ENCODE data around the gene CLDN19. TPM values are rescaled to one million over a fixed set of nuclear protein-coding genes. Genes with fewer than 3 reads are reported as not detected.

Gene CLDN19
- not detected for total RNA-seq
- long read RNA-seq = 0 reads

DNA sequence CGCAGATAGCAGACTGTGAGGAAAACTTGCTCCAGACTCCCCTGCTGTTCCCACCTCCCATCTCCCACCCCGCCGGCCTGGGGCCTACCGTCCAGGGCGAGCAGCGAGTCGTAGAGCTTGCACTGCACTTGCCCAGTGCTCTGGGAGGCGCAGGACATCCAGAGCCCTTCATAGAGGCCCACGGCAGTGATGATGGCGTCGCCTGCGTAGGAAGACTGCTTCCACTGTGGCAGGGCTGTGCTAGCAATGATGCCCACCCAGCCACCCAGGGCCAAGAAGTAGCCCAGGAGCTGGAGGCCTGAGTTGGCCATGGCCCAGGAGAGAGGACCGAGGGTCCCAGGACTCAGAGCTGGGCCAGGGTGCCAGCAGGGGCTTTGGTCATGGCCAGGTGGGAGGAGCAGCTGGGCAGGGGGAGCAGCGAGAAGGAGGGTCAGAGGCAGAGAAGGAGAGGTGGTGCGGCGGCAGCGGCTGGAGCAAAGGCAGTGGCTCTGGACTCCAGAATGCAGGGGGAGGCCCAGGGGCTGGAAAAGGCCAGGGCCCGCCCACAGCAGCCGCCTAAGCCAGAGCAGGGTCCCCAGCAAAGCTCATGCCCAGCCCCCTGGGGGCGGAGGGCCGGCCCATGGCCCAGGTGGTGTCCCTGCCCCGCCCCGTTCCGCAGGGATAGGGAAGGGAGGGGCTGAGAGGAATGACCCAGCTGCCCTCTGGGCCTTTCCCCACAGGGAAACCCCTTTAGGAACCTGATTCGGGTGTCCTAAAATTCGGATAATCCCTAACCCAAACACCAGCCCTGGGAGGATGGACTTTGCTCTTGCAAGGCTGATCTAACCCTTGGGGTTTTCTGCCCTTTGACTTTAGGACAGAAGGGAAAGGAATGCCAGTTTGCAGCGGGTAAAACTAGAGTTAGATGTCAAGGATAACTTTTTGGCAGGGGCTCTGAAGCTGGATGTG lies at the start of gene CLDN19:
TSS of gene CLDN19 (minus strand) at position 484 of the 948 bp plus-strand sequence. CDS start at position 311, 173 bp downstream.
- intact Hi-C loops (cut with DNase I) = loop anchor here in 1 of 2 donors (10.0 kb wide), 2 partner anchors 395 to 595 kb away; no protein-coding TSS in a partner anchor
- DNase-seq = no peak
- no peak for ATAC-seq

GRCh38 chr1:42788021-42788420 lies 48.0 kb upstream of the CLDN19 start:
- no peak for DNase-seq
- intact Hi-C loops (cut with DNase I) = no loop called here
- ATAC-seq = no peak

- ATAC-seq (no peak), DNase-seq (no peak)
- intact Hi-C loops (cut with DNase I) = no loop called here
Observed at GRCh38 chr1:42786097-42786496, 46.1 kb upstream of the CLDN19 start.

GRCh38 chr1:42784946-42785693 lies 45.1 kb upstream of the CLDN19 start, which contains the start of gene TMEM269:
TMEM269 (plus strand) TSS chr1:42784991; CDS start chr1:42789894, 4,903 bp downstream.
- DNase-seq = peak; percentile 40
- peak; percentile 59 to 69 for ATAC-seq
- intact Hi-C loops (cut with DNase I) = no loop called here

- DNase-seq = no peak
- intact Hi-C loops (cut with DNase I) = no loop called here
- ATAC-seq = no peak
Observed at GRCh38 chr1:42784547-42784945, 44.5 kb upstream of the CLDN19 start.

DNA sequence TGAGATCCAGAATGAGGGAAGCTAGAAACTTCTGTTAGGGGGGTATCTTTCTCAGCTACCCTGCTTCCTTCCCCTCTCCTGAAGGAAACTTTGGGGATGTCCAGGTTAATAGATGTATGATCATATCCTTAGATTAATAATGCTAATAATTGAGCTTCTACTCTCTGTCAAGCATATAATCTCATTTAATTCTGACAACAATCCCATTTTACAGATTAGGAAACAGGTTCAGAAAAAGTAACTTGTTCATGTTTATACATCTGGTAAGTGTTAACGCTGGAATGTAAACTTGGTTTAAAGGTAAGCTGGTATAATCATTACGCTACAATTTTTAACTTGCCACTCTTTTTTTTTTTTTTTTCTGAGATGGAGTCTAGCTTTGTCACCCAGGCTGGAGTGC lies 43.1 kb upstream of the CLDN19 start:
- DNase-seq (no peak), ATAC-seq (no peak)
- intact Hi-C loops (cut with DNase I) = no loop called here

DNA sequence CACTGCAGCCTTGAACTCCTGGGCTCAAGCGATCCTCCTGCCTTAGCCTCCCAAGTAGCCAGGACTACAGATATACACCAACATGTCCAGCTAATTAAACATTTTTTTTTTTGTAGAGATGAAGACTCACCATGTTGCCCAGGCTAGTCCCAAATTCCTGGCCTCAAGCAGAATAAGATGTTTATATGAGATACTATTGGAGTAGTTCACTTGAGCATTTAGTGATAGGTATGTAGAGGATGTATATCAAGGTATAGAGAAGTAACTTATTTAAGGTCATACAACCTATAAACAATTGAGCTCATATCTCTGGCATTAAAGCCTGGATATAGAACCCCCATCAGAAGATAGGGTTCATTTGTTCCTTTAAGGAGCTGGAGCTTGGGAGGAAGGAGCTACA lies 40.1 kb upstream of the CLDN19 start:
- DNase-seq (no peak), ATAC-seq (no peak)
- intact Hi-C loops (cut with DNase I) = no loop called here

DNA sequence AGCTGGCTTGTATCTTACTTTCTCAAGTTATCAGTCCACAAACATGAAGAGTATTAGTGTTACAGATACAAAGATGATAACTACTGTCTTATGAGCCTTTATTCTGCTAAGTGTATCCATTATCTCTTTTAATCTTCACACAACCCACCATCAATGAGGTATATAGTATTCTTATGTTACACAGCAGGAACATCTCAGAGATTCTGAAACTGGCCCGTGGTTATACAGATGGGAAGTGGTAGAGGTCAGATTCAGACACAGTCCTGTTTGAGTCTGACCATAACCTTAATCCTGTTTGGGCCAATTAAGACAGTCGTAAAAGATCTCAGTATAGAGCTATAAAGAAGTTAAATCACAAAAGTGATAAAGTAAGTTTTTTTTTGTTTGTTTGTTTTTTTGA lies 39.7 kb upstream of the CLDN19 start:
- ATAC-seq = no peak
- DNase-seq = no peak
- intact Hi-C loops (cut with DNase I) = loop anchor here (5.0 to 10.0 kb wide), 3 partner anchors 138 to 295 kb away; no protein-coding TSS in a partner anchor

GRCh38 chr1:42777852-42778251 lies 37.8 kb upstream of the CLDN19 start:
- DNase-seq = no peak
- peak; percentile 35 to 70 for ATAC-seq
- intact Hi-C loops (cut with DNase I) = loop anchor here (5.0 to 10.0 kb wide), 3 partner anchors 139 to 297 kb away; no protein-coding TSS in a partner anchor

GRCh38 chr1:42776502-42776901 lies 36.5 kb upstream of the CLDN19 start:
- intact Hi-C loops (cut with DNase I) = loop anchor here (5.0 to 10.0 kb wide), 3 partner anchors 141 to 298 kb away; no protein-coding TSS in a partner anchor

DNA sequence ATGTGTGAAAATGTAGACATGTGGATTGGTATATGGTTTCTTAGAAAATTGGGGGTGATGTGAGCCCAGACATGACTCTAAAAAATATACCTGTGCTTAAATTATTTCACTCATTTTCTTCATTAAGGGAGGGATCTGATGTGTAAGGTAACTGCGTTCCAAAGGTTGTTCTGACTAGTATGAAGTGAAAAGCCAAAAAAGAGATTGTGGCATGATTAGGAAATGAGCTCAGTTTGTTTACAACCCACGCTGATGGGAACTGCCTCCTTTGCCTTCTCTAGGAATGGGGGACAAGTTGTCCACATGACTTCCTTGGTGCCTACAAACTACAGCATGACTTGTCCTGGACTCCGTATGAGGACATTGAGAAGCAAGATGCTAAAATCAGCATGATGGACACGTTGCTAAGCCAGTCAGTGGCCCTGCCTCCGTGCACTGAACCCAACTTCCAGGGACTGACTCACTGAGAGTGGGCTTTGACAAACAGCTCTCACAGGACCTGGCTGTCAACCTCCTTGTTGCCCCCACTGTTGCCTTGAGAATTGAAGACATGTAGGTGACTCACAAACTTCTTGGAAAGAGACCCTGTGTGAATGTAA lies 35.0 kb upstream of the CLDN19 start:
- DNase-seq = no peak
- no peak for ATAC-seq
- intact Hi-C loops (cut with DNase I) = loop anchor here (5.0 to 10.0 kb wide), 3 partner anchors 142 to 300 kb away; no protein-coding TSS in a partner anchor

More at GRCh38 chr1:42776502-42776901, 36.5 kb upstream of the CLDN19 start:
- no peak for ATAC-seq
- no peak for DNase-seq

DNA sequence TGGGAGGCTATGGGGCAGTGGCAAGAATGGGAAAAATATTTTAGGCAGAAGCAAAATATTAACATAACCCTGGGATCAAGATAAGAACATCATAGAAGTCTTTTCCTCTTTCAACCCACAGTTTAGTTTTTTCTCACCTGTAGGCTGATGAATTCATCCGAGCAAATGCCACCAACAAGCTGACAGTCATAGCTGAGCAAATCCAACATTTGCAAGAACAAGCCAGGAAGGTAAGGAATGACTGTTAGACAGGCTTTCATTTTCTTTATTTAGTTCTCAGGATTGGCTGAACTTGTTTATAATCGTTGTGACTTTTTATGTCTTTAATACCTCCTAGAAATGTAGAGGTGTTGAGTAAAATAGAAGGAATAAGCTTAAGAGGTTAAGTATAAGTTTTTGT lies 33.4 kb upstream of the CLDN19 start:
- ATAC-seq (no peak), DNase-seq (no peak)
- intact Hi-C loops (cut with DNase I) = loop anchor here in 1 of 2 donors (10.0 kb wide), 1 partner anchor 301 kb away; no protein-coding TSS in a partner anchor

DNA sequence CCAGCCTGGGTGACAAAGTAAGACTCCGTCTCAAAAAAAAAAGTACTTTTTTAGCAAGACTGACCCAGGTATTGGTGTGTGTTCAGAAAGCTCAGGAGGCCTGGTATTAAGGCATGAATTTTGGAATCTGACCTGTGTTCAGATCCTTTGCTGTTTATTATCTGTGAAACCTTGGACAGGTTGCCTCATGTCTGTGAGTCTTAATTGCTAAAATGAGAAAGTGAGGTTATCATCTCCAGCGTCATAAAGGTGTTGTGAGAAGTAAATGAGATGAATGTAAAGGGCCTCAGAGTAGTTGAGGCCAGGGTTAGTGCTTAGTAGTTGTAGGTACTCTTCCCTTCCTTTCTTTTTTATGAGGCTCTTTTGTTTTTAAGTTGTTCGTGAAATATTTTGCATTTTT lies 29.8 kb upstream of the CLDN19 start:
- ATAC-seq (no peak), DNase-seq (no peak)
- intact Hi-C loops (cut with DNase I) = loop anchor here (5.0 to 10.0 kb wide), 2 partner anchors 47 to 305 kb away; partner anchors contain the start of genes ERMAP (in 1 of the 2) and SVBP (in 1 of the 2)

DNA sequence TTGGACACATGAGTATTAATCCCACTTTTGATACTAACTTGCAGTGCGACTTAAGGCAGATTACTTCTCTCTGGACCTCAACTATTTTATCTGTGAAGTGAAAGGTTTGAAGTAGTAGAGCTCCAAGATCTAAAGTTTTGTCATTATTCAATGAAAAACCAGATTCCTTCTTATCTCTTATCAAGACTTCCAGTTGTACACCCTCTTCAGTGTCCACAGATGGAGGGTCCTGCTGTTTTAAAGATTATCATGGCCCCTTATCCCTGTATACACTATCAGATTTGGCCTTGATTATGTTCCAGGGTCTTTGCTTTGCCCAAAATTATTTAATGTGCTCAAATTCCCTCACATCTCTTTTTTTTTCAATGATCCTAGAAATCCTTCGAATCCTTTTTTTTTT lies 28.1 kb upstream of the CLDN19 start:
- no peak for DNase-seq
- ATAC-seq = no peak
- intact Hi-C loops (cut with DNase I) = loop anchor here in 1 of 2 donors (5.0 kb wide), 1 partner anchor 49 kb away; the partner anchor contains the start of genes ERMAP and SVBP

DNA sequence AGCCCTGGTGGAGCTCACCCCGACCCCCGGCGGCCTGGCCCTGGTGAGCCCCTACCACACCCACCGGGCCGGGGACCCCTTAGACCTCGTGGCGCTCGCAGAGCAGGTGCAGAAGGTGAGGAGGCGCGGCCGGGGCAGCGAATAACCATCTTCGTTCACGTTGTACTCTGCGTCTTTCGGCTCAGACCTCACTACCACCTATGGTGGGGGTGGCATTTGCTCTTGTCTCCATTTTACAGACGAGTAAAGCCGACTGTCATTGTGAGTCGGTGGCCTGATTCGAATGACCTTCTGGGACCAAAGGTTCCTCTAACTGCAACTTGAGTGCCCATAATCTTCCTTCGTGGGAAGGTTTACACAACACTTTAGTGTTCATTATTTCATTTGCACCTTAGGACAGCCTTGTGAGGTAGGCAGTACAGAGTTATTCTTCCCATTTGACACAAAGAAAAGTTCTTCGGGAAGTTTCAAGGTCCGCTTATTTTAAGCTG lies 27.5 kb upstream of the CLDN19 start:
- intact Hi-C loops (cut with DNase I) = loop anchor here in 1 of 2 donors (5.0 kb wide), 1 partner anchor 50 kb away; the partner anchor contains the start of genes ERMAP and SVBP

DNA sequence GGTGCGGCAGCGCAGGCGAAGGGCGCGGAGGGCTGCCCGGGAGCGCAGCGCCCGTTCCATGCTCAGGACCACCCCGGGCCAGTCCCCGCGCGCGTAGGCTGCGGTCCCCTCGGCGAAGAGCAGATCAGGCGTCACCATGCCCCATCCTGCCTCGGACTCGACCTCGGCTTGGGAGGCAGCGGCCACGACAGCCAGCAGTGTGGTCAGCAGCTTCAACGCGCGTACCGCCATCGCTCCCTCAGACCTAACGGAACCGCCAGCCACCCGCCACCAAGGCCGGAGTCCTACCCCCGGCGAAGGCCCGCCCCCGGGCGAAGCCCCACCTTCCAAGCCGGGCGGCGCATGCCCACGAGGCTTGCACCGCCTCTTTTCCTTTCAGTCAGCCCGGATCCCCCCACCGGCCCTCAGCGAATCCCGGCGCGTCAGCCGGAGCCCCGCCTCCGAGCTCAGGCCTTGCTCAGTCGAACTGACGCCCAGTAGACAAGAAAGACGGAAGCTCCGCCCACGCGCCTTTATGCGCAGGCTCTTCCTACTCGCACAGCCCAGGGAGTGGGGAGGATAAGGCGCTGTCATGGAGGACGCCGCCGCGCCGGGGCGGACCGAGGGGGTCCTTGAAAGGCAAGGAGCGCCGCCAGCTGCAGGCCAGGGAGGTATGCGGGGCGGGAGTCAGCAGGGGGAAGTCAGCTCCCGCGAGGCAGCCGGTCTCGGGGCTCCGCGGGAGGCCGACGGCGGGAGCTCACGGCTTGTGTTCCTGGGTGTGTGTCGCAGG lies 26.9 kb upstream of the CLDN19 start, which contains the start of the genes C1orf50 and P3H1:
TSS of gene C1orf50 (plus strand) at position 509 of the 769 bp plus-strand sequence. CDS start at position 572, 63 bp downstream.
TSS of gene P3H1 (minus strand) at position 288 of the 769 bp plus-strand sequence. CDS start at position 231, 57 bp downstream.
- peak; percentile 100 for DNase-seq
- intact Hi-C loops (cut with DNase I) = loop anchor here in 1 of 2 donors (5.0 kb wide), 1 partner anchor 50 kb away; the partner anchor contains the start of genes ERMAP and SVBP
- peak; percentile 95 to 96 for ATAC-seq

More for the DNA sequence above, 27.5 kb upstream of the CLDN19 start:
- DNase-seq = no peak
- peak; percentile 25 to 39 for ATAC-seq
